Hypothalamus (tissue), 51 donors: Measurements from ENCODE around the gene DENND1A.

Source experiments
- DNase-seq, 51 donors: peaks; one replicate each; lab custom pipeline; 2025; lab: John Stamatoyannopoulos, UW

Gene DENND1A

GRCh38 chr9:123776708-123777537 lies 153.0 kb downstream of the DENND1A start:
- peak in 1 of 51 donors; percentile 11 for DNase-seq

- DNase-seq: no peak
Measured at GRCh38 chr9:123775289-123776284, 154.3 kb downstream of the DENND1A start.

DNA sequence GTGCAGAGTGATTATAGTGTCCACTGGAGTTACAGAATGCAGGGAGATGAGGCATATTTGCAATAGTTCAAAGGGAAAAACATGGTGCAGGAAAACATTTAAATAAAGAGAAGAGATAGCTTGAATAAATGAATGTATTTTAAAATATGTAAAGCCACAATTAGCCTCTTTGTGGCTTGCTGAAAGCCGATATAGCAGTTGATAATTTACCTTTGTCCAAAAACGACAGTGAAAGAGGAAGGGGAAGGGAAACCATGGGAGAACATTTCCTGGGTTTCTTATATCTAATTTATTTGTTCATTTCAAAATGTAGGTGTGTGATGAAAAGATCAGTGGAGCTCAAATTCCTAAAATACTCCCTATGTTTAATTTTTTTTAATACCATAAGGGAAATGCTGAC lies 156.1 kb downstream of the DENND1A start:
- DNase-seq: no peak

- no peak for DNase-seq
Measured at GRCh38 chr9:123772967-123773366, 157.0 kb downstream of the DENND1A start.

GRCh38 chr9:123772374-123772773 lies 157.6 kb downstream of the DENND1A start:
- DNase-seq: no peak

GRCh38 chr9:123771690-123772089 lies 158.2 kb downstream of the DENND1A start:
- DNase-seq: no peak

DNA sequence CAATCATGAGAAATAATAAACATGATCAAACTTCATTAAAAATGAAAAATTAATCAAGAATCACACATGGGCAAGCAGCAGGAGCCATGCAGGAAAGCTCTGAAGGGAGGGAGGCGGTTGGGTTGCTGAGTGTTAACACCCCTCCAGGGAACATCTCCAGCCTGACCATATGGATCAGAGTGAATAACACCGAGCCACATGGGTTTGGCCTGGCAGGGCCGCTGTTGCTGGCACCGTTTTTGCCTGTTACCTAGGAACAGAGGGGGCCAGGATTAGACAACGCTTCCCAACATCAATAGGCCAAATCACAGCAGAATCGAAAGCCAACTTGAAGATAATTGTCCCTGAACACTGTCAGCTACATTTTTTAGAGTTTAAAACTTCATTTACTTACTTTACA lies 160.2 kb downstream of the DENND1A start:
- peak in 7 of 51 donors; percentile 3 to 16 (median 6) for DNase-seq

- DNase-seq: no peak
Measured at GRCh38 chr9:123763910-123764588, 165.9 kb downstream of the DENND1A start.

DNA sequence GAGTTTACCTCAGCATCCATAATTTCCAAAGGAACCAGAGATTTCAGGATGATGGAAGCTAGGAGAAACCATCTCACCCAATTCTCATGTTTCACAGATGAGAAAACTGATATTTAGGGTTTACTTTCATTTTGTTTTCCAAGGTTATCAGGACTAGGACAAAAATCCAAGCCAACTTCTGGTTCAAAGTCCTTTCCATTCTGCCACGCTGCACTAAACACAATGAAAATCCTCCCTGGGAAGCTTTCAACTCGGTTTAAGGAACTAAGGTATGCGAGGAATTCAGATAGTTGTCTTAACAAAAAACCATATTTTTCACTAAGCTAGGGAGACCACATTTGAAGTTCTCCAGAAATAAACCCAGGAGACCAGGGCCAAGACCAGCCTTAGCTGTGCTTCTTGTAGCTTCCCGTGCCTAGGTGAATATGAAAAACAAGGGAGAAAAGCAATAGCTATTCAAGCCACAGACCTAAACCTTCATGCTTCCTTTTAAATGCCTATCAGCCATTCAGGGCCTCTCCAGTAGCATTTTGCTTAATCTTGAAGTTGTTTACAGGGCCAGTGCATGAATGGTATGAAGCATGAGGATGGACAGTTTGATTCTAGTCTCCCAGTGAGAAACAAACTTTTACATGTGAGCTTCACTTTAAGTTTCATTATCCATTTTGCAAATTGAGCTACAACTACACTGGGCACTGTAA lies 167.9 kb downstream of the DENND1A start:
- no peak for DNase-seq

DNA sequence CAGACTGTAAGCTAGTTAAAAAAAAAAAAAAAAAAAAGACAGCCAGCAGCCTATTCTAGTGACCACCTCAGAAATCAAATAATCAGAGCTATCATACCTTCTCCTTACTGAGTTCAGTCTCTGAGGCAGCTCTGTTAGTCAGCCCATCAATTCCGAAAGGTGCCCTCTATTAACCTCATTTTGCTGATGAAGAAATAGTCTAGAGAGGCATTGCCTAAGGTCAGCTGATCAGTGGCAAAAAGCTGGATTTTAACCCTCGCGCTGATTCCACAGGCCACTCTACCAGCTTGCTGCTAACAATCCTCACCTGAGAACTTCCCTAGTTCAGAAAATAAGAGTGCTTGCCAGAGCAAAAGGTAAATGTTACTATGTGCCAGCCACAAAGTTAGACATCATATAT lies 172.0 kb downstream of the DENND1A start:
- no peak for DNase-seq

DNA sequence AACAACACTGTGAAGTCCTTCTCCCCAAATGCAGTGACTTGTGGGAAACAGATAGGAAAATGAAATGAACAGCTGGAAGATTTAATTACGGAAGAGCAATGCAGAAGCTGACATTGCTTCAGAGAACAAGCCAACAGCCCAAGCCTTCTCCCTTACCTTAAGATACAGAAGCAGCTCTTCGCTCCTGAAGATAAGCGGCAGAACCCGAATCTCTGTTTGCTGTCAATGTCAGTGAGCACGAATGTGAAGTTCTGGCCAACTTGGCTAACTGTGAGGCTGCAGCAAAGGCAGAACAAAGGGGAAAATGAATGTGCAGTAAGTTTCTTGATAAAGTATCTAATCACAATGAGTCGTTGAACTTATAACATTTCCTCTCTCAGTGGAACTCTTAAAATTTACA lies 172.4 kb downstream of the DENND1A start:
- no peak for DNase-seq

- DNase-seq: no peak
Measured at GRCh38 chr9:123756484-123757106, 173.3 kb downstream of the DENND1A start.

DNA sequence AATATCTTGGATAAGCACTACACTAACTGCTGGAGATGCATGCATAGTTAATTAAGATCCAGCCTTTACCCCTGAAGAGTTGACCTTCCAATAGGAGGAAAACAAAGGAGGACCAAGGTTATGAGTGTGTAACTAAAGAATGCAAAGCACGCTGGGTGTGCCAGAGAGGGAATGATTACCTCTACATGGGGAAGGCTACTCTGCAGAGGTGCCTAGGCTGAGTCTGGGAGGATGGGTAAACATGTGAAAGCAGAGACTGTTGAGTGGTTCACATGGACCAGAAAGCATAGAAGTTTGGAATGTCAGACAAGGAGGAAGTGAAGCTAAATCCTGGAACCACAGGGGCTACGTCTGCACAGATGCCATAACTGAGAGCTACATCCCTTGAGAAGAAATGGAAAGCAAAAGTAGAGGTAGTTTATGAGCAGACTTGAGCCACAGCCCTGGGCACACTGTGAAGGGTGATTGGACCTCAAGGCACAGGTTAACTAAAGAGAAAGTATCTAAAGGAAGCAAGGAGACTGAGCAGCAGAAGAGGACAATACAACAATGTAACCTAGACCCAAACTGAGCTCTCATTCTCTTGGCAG lies 176.2 kb downstream of the DENND1A start:
- DNase-seq: no peak

- no peak for DNase-seq
Measured at GRCh38 chr9:123753016-123753415, 176.9 kb downstream of the DENND1A start.

DNA sequence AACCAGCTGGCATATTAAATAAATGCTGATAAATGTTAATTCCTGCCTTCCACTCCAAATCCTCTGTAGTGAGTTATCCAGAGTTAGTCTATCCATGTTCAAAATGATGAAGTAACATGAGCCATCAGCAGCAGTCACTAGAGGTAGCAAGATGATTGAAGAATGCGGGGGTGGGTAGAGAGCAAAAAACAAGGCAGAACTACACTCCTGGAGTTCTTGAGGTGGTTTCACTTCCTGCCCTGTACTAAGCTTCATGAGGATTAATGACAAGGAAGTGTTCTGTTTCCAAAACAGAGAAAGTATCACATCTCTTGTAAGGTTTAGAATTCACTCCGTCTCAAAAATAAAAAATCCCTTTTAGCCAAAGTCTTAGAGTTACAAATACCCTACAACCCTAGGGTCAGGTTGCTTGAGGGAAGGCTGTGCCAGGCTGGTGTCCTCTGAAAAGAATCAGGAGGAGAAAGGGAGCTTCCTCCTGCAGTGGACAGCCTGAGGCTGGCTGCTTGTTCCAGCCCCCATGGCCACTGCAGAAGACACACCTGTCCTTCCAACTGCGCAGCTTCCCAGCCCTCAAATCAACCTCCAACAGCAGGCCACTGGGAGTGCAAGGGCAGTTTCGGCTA lies 180.2 kb downstream of the DENND1A start:
- no peak for DNase-seq

DNA sequence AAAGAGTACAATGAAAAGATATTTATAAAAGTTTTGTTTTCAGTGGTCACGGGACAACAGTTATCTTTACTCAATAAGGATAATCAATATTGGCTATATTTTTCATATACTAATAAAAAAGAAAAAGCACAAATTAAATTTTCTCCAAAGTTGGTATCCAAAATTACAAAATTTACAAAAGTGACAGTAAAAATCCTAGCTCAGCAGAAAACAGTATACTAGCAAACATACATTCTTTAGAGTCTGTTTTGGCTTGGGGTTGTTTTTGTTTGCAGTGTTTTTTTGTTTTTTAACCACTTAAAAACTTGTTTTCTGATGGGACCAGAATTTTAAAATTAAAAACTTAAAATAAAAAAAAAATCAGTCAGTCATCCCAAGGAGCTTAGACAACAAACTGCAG lies 183.2 kb downstream of the DENND1A start:
- no peak for DNase-seq

- no peak for DNase-seq
Measured at GRCh38 chr9:123745933-123746332, 184.0 kb downstream of the DENND1A start.

GRCh38 chr9:123745451-123745850 lies 184.5 kb downstream of the DENND1A start:
- DNase-seq: no peak

DNA sequence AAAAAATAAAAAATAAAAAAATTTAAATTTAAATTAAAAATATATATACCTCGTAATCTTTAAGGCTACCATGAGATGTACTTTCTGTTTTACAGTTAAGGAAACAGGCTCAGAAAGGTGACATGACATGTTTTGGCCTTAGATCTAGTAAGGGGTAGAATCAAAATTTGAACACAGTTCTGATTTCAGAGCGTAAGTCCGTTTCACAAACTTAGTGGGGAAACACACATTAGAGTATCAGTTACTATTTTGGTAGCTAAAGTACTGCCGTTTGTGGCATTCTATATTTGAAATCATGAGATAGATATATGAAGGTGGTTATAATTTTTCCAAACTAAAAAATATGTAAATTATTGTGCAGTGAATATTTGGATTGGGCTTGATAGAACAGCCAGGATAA lies 186.2 kb downstream of the DENND1A start:
- no peak for DNase-seq
